Osteocyte (in vitro differentiated cells): ENCODE data around the gene KIRREL2. TPM values are rescaled to one million over a fixed set of nuclear protein-coding genes. Genes with fewer than 3 reads are reported as not detected.

Experiments used
- DNase-seq: peaks from one replicate; pipeline ENCODE4 v3.0.0; 2021; ENCODE audit warnings: mixed read lengths; ENCODE audit not compliant: unreplicated experiment; ENCODE audit errors: extremely low spot score
- H3K27ac Mint-ChIP-seq: one replicate; pipeline ENCODE4 v1.8.0; 2021; ENCODE audit warnings: mild to moderate bottlenecking, mixed read lengths; ENCODE audit not compliant: unreplicated experiment
- H3K27me3 Mint-ChIP-seq: one replicate; pipeline ENCODE4 v1.8.0; 2021; ENCODE audit warnings: mixed read lengths; ENCODE audit not compliant: unreplicated experiment
- H3K36me3 Mint-ChIP-seq: one replicate; pipeline ENCODE4 v1.8.0; 2021; ENCODE audit warnings: mixed read lengths; ENCODE audit not compliant: unreplicated experiment
- H3K4me1 Mint-ChIP-seq: one replicate; pipeline ENCODE4 v1.8.0; 2021; ENCODE audit warnings: mixed read lengths; ENCODE audit not compliant: unreplicated experiment
- H3K4me3 Mint-ChIP-seq: one replicate; pipeline ENCODE4 v1.8.0; 2021; ENCODE audit warnings: mild to moderate bottlenecking, moderate library complexity, mixed read lengths; ENCODE audit not compliant: unreplicated experiment
- H3K9me3 Mint-ChIP-seq: one replicate; pipeline ENCODE4 v1.8.0; 2021; ENCODE audit warnings: mixed read lengths; ENCODE audit not compliant: unreplicated experiment
- total RNA-seq: library from RNA; stranded (reverse); gene quantifications from 2 replicates; pipeline ENCODE4 v1.2.1, GENCODE V29; 2021
- TF ChIP-seq, protein P1 (sequence below): fragments of 200-600 bp; sonication (generic); IDR thresholded peaks from 2 replicates; pipeline ENCODE4 v1.5.0; 2021; ENCODE audit warnings: antibody characterized with exemption, mild to moderate bottlenecking, moderate library complexity

Gene KIRREL2
- total RNA-seq, 1 donor from 2014 or later = not detected

- no peak for DNase-seq
- TF ChIP-seq, protein P1, sequence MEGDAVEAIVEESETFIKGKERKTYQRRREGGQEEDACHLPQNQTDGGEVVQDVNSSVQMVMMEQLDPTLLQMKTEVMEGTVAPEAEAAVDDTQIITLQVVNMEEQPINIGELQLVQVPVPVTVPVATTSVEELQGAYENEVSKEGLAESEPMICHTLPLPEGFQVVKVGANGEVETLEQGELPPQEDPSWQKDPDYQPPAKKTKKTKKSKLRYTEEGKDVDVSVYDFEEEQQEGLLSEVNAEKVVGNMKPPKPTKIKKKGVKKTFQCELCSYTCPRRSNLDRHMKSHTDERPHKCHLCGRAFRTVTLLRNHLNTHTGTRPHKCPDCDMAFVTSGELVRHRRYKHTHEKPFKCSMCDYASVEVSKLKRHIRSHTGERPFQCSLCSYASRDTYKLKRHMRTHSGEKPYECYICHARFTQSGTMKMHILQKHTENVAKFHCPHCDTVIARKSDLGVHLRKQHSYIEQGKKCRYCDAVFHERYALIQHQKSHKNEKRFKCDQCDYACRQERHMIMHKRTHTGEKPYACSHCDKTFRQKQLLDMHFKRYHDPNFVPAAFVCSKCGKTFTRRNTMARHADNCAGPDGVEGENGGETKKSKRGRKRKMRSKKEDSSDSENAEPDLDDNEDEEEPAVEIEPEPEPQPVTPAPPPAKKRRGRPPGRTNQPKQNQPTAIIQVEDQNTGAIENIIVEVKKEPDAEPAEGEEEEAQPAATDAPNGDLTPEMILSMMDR = no peak
- H3K4me3 Mint-ChIP-seq = no peak overlapping the region
These were observed 2.7 kb downstream of the KIRREL2 start for GRCh38 chr19:35859414-35859813.

DNA sequence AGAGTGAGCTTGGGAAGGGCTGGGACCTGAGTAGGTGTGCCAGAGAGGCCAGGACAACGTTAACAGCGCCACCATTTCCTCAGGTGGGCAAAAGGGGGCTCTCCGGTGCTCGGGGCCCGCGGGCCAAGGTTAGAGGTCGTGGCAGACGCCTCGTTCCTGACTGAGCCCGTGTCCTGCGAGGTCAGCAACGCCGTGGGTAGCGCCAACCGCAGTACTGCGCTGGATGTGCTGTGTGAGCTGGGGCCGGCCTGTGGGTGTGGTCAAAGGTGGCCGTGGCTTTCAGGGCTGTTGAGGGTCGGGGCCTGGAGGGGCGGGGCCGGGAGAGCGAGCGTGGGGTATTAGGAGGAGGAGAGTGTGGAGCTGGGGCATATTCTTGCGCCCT lies 3.7 kb downstream of the KIRREL2 start:
- TF ChIP-seq, protein P1 = no peak
- no peaks in the 10 kb centered on the region for H3K36me3 Mint-ChIP-seq
- H3K27me3 Mint-ChIP-seq = peaks cover 72% of the 10 kb centered on the region
- H3K9me3 Mint-ChIP-seq = no peaks in the 10 kb centered on the region
- DNase-seq = no peak
- H3K4me3 Mint-ChIP-seq = no peak overlapping the region
- no peak overlapping the region for H3K27ac Mint-ChIP-seq
- peaks cover 10% of the 10 kb centered on the region for H3K4me1 Mint-ChIP-seq

More at GRCh38 chr19:35859414-35859813, 2.7 kb downstream of the KIRREL2 start:
- Mint-ChIP-seq H3K9me3 (no peaks in the 10 kb centered on the region), H3K36me3 (no peaks in the 10 kb centered on the region), H3K4me1 (peaks cover 10% of the 10 kb centered on the region), H3K27me3 (peaks cover 76% of the 10 kb centered on the region), H3K27ac (no peak overlapping the region)

DNA sequence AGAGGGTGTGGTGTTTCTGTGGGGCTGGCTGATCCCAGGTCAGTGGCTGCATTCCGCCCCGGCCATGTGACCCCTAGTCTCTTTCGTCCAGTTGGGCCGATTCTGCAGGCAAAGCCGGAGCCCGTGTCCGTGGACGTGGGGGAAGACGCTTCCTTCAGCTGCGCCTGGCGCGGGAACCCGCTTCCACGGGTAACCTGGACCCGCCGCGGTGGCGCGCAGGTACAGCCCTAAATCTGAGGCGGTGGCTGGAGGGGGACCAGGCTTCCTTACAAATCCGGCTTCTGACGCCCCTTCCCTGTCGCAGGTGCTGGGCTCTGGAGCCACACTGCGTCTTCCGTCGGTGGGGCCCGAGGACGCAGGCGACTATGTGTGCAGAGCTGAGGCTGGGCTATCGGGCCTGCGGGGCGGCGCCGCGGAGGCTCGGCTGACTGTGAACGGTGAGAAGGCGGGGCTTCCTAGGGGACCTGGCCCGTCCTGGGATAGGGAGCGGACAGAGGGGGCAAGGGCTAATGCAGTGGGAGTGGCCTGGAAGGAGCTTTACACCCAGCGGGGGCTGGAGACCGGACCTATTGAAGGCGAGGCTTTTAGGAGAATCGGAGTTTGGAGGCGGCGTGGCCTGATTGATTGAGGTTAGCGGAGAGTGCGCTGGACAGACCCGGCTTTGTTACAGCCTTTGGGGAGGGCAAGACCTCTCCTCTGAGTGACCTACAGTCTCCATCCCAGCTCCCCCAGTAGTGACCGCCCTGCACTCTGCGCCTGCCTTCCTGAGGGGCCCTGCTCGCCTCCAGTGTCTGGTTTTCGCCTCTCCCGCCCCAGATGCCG lies 4.3 kb downstream of the KIRREL2 start:
- TF ChIP-seq, protein P1 = no peak
- Mint-ChIP-seq H3K9me3 (no peaks in the 10 kb centered on the region), H3K27me3 (peaks cover 74% of the 10 kb centered on the region)

DNA sequence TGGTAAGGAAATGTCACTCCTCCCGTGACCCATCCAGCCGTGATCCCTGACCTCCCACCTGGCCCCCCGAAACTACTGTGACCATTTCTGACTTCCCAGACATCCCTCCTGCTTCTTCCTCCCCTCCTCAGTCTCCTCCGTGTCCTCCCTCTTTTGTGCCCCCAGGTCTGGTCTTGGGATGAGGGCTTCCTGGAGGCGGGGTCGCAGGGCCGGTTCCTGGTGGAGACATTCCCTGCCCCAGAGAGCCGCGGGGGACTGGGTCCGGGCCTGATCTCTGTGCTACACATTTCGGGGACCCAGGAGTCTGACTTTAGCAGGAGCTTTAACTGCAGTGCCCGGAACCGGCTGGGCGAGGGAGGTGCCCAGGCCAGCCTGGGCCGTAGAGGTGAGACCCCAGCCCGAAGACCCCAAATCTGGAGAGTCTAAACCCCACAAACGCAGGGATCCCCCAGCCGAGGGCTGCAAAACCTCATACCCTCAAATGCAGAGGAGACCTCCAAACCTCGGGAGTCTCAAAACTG lies 5.0 kb downstream of the KIRREL2 start:
- TF ChIP-seq, protein P1 = no peak
- Mint-ChIP-seq H3K4me1 (peaks cover 10% of the 10 kb centered on the region), H3K27me3 (peaks cover 79% of the 10 kb centered on the region), H3K27ac (no peak overlapping the region), H3K36me3 (no peaks in the 10 kb centered on the region), H3K4me3 (no peak overlapping the region), H3K9me3 (no peaks in the 10 kb centered on the region)
- no peak for DNase-seq

More for the DNA sequence above, 4.3 kb downstream of the KIRREL2 start:
- DNase-seq = no peak
- Mint-ChIP-seq H3K27ac (no peak overlapping the region), H3K4me1 (peaks cover 10% of the 10 kb centered on the region), H3K4me3 (no peak overlapping the region), H3K36me3 (no peaks in the 10 kb centered on the region)

- H3K9me3 Mint-ChIP-seq = no peaks in the 10 kb centered on the region
- H3K4me1 Mint-ChIP-seq = peaks cover 7% of the 10 kb centered on the region
- TF ChIP-seq, protein P1 = no peak
- no peak overlapping the region for H3K27ac Mint-ChIP-seq
- no peak for DNase-seq
- H3K27me3 Mint-ChIP-seq = peaks cover 75% of the 10 kb centered on the region
- no peaks in the 10 kb centered on the region for H3K36me3 Mint-ChIP-seq
- no peak overlapping the region for H3K4me3 Mint-ChIP-seq
These were observed 5.8 kb downstream of the KIRREL2 start for GRCh38 chr19:35862528-35862927.
